ES-I3 (cell line): Measurements from ENCODE around the gene GNA12.
"Not testable (repeated sequence)": the region's sequence is repeated elsewhere in the genome, so short reads cannot be mapped to it uniquely, and the experiment has no call there.

Experiments
- H3K36me3 ChIP-seq: 2 replicates; pipeline ENCODE4 v1.6.1; 2013; ENCODE audit warnings: mild to moderate bottlenecking, low read length, control low read depth, moderate library complexity; ENCODE audit not compliant: insufficient read depth
- H3K4me1 ChIP-seq: 2 replicates; pipeline ENCODE4 v1.6.1; 2013; ENCODE audit warnings: mild to moderate bottlenecking, control low read depth, low read length; ENCODE audit not compliant: insufficient read depth
- H3K9ac ChIP-seq: 2 replicates; pipeline ENCODE4 v1.6.1; 2013; ENCODE audit warnings: low read depth, mild to moderate bottlenecking, low read length, moderate library complexity
- H3K9me3 ChIP-seq: 2 replicates; pipeline ENCODE4 v1.6.1; 2013; ENCODE audit warnings: mild to moderate bottlenecking, low read length, moderate library complexity; ENCODE audit not compliant: control insufficient read depth, insufficient read depth

GNA12 gene

DNA sequence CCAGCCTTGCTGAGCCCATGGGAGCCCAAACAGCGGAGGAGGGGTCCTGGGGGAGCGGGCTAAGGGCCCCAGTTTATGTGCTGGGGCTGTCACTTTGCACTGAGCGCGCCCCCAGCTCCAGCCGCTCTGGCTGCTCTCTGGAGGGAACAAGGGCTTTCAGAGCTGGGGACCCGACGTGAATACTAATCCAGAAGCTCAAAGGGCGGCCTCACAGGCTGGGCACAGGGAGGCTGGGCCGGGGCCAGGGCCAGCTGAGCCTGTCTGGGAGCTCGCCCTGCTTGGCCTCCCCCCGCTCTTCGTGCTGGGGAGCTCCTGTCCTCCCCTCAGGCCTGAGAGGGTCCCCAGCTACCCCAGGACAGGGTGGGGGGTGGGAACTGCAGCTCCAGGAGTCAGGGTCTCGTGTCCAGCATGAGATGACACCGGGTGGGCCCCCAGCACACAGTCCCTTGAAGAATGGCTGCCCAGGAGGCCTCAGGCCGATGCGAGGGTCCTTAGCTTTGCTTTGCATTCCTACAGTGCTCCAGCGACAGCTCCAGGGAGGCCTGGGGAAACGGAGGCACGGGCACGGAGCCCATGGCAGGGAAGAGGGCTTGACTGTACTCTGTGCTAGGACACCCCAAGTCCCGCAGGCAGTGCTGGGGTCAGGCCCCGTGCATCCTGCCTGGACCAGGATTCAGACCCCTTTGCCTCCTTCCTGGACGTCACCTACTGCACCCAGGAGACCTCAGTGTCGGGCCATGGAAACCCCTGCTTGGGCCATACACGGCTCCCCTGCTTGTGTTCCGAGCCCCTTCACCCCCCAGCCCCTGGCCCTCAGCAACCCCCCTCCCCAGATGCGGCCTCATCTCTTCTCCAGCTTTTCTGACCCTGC is 161.9 kb downstream of the GNA12 start:
- H3K4me1 ChIP-seq = no peaks in the 10 kb centered on the region
- H3K36me3 ChIP-seq = no peaks in the 10 kb centered on the region
- H3K9me3 ChIP-seq = no peaks in the 10 kb centered on the region
- H3K9ac ChIP-seq = no peak overlapping the region

DNA sequence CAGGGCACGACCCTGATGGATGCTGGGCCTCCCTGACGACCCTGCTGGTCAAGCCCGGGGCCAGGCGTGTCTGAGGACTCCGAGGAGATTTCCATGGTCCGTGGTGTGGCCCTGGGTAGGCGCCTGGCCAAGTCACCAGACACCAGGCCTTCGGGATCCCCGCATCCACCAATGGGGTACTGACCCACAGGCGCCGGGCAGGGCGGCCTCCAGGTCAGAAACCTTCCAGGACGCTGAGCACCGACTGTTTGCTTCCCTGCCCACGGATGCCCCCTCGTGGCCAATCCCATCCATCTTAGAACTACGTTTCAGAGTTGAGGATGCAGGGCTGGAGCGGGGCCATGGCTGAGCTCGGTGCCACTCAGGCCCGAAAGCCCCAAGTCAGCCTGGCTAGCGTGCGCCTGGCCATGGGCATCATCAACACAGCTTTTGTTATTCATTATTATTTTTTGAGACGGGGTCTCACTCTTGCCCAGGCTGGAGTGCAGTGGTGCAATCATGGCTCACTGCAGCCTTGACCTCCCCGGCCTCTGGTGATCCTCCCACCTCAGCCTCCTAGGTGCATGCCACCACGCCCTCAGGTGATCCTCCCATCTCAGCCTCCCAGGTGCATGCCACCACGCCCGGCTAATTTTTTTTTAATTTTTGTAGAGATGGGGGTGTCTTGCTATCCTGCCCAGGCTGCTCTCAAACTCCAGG is 163.2 kb downstream of the GNA12 start:
- H3K9ac ChIP-seq = no peak overlapping the region
- H3K4me1 ChIP-seq = no peaks in the 10 kb centered on the region
- H3K36me3 ChIP-seq = no peaks in the 10 kb centered on the region
- no peaks in the 10 kb centered on the region for H3K9me3 ChIP-seq

DNA sequence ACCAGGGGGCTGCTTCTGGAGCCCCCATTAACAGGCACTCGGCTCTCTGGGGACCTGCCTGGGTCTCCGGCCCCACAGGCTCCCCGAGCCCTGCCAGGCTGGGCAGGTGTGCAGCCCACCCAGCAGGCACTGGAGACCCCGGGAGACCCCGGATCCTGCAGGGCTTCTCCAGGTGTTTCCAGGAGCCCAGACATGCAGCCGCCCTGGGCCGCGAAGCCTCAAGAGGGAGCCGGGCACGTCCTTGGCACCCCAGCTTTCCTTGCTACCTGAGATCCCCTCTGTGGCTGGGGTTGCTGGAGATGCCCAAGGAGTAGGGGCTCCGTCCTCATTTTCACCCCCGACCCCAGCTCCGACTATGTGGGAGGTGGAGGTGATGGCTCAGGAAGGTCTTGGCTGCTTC is 163.9 kb downstream of the GNA12 start:
- Histone ChIP-seq H3K9ac (no peak overlapping the region), H3K4me1 (no peaks in the 10 kb centered on the region), H3K9me3 (no peaks in the 10 kb centered on the region), H3K36me3 (no peaks in the 10 kb centered on the region)

DNA sequence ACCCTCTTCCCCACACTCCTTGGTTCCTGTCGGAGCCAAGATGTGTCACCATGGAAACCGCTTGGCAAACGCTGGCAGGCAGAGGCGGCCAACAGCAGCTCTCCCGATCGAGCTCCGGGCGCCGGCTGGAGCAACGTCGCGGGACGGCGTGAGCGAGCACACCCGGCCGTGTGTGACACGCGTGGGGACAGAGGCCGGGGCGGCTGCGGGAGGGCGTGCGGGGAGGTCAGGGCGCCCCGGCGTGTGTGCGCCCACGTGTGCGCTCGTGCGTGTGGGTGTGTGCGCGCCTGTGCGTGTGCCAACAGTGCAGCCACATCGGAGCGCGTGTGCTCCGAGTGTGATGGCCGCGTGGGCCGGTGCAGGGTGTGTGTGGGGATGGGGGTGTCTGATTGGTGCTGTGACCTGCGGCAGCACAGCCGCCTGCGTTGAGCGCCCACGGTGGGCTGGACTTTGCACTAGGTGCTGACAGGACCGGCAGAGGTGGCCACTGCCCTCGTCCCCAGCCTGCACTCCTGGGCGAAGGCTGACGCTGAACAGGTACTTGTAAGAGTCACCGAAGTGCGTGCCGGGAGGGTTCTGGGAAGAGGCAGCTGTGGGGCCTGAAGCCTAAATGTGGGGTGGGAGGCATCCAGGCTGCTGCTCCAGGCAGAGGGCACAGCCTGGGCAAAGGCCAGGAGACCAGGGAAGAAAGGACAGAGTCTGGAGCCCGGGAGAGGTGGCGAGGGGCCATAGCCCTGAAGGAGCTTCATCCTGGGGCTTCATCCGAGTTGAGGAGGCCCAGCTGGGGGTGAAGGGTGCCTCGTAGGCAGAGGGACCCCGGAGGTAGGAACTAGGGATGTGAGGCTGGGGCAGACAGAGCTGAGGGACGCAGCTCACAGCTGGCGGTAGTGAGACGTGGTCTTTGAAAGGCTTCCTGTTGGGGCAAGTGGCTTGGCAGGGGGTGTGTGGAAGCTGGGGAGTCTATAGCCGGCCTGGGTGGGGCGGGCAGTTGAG is 164.7 kb downstream of the GNA12 start:
- not testable (repeated sequence) for H3K36me3 ChIP-seq, H3K9ac ChIP-seq, H3K4me1 ChIP-seq, H3K9me3 ChIP-seq

DNA sequence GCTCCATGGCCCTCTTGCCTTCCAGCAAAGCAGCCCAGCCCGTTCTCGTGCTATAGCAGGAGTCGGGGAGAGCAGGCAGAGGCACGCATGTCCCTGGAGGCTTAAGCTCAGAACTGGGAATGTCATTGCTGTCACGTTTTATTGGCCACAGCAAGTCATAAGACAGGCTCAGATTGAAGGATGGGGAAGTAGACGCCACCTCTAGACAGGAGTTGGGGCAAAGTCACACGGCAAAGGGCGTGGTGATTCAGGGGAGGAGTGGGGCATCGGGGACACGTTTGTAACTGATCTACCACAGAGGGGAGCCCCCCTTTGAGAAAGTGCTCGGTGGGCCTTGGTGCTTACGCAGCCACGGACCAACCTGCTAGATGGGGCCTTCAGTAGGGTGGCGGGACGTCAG is 165.7 kb downstream of the GNA12 start:
- H3K4me1 ChIP-seq, H3K9me3 ChIP-seq, H3K36me3 ChIP-seq, H3K9ac ChIP-seq: not testable (repeated sequence)
